ENCODE results near the gene AGBL1.

The AGBL1 gene

GRCh38 chr15:86165265-86166211 is 85.9 kb downstream of the AGBL1 start:
- DNase-seq = no peak

- DNase-seq = no peak
These were observed 88.2 kb downstream of the AGBL1 start for GRCh38 chr15:86167841-86168240.

GRCh38 chr15:86178845-86179244 is 99.2 kb downstream of the AGBL1 start:
- no peak for DNase-seq

- DNase-seq = no peak
These were observed 104.2 kb downstream of the AGBL1 start for GRCh38 chr15:86183596-86184491.

DNA sequence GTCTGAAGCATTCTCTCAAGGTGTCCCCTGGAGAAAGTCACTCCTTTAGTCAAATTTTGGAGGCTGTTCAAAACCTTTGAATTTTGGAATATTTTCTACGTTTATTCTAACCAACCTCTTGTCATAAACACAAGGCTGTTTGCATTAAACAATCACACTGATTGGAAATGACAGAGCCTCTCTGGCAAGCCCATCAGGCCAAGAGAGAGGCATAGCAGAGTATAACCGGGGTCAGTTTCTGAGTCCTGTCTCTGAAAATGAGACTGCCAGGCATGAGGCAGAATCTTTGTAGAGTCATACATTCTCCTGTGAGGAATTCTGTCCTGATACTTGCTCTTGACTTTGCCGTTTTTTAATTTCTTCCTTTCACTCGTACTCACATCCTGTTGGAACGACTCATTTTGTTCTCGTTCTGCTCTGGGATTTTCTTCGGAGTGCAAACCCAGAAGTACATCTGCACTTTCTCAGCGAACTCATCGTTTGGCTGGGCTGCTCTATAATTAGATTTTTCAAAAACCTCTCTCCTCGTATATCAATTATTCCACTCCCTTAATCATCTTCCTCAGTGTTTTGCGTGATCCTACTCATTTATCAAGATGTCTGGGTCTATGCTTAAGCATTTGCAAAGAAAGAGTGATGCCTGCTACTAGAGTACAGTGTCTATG is 114.2 kb downstream of the AGBL1 start:
- no peak for DNase-seq

DNA sequence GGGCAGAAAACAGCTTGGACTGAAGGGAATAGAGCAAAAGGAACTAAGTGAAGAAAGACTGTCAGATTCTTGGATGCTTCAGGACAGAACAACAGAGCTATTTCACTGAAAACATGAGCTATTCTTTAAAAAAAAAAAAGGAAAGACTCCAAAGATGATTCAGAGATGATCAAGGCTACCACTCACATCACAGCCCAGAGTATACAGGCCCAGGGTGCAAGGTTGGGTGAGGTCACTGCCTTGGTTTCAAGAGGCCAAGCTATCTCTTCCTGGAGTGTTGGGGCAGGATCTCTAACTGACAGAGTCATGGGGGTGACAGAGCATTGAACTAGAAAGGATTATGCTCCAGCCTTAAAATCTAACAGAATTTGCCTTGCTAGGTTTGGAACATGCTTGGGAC is 118.1 kb downstream of the AGBL1 start:
- no peak for DNase-seq

- DNase-seq = no peak
These were observed 119.9 kb downstream of the AGBL1 start for GRCh38 chr15:86199467-86200145.

GRCh38 chr15:86201313-86202008 is 121.8 kb downstream of the AGBL1 start:
- DNase-seq = no peak

DNA sequence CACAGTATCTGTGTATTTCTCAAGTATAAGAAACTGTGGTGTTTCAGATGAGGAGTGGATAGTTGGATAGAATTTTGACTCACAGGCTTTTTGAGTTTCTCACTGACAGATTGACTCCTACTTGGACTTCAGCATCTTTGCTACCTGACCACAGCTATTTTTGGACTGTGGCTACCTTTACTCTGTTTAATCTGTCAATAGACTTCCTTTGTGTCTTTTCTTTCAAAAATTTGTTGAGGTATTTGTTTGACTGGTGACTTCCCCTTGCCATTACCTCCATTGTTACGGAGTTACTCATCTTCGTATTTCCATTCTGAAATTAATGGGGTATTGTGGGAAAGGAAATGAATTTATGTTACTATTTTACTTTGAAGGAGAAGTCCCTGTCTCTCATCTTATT is 123.8 kb downstream of the AGBL1 start:
- no peak for DNase-seq

DNA sequence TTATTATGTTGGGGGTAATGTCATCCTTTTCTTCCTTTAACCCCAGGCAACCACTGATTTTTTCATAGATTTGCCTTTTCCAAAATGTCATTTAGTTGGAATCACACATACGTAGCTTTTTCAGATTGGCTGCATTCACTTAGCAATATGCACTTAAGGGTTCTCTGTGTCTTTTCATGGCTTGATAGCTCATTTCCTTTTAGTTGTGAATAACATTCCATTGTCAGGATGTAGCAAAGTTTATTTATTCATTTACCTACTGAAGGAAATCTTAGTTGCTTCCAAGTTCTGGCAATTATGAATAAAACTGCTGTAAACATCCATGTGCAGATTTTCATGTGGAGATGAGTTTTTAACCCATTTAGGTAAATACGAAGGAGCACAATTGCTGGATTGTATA is 125.4 kb downstream of the AGBL1 start:
- DNase-seq = no peak

DNA sequence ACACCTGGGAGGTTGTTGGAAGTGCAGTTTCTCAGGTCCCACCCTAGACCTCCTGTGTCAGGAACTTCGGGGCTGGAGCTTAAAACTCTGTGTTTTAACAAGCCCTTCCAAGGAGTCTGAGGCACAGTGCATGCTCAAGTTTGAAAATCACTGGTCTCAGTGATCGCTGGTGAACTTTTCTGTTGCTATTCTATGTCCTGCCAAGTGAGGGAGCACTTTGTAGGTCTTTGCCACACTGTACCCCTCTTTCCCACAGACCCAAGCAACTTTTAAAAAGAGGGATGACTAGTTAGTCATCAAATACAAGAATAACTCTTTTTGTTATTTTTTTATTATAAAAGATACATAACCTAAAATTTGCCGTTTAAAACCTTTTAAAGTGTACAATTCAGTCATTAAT is 133.7 kb downstream of the AGBL1 start:
- no peak for DNase-seq

GRCh38 chr15:86213888-86214287 is 134.2 kb downstream of the AGBL1 start:
- DNase-seq = no peak

- no peak for DNase-seq
These were observed 141.4 kb downstream of the AGBL1 start for GRCh38 chr15:86221119-86221518.

- no peak for DNase-seq
These were observed 149.6 kb downstream of the AGBL1 start for GRCh38 chr15:86229306-86229705.

DNA sequence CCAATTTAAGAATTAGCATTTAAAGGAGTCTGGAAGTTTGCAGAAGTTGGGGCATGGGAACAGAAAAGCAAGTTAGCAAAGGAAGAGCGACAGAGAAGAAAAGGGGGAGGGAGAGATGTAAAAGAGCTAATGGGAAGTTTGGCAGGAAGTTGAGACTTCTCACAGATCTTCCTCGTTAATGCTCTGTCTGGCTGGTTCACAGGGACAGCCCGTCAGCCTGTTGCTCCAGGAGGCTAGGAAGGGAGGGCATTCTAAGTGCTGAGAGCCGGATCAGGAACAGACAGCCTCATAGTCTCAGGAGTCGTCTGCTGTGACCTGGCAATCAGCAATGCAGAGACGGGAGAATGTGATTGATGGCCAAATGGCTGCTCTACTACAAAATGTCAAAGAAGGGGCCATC is 150.3 kb downstream of the AGBL1 start:
- DNase-seq = no peak

GRCh38 chr15:86231864-86232721 is 152.4 kb downstream of the AGBL1 start:
- DNase-seq = no peak

- no peak for DNase-seq
These were observed 156.0 kb downstream of the AGBL1 start for GRCh38 chr15:86235667-86236066.

DNA sequence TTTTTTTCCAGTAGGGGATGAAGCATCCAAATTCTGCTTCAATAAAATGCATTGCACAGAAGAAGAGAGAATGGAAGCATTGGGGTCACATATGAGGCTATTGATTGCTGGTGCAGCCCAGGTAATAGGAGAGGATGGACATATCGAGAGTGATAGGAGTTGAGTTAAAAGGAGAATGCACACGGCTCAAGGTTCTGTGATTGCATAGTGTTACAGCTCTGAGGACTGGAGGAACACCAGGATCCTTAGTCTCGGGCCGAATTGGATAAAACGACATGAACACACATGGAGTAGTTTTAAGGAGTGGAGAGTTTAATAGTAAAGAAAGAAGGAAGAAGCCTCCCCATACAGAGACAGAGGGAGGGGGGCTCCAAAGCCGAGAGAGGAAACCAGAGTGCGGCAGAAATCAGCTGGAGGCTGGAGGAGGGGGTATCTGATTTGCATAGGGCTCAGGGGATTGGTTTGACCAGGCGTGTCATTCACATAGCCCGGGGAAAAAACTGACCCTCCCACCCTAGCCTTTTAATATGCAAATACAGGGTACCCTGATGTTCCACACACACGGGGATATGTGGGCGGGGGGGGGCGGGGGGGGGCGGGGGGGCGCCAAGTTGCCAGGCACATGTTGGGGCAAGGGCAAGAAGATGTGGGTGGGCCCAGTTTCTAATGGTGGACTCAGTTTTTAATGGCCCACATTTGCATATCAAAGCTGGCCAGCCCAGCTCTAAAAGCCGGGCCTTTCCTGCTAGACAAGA is 156.9 kb downstream of the AGBL1 start:
- no peak for DNase-seq

GRCh38 chr15:86237111-86237500 is 157.4 kb downstream of the AGBL1 start:
- no peak for DNase-seq

GRCh38 chr15:86247249-86247955 is 167.7 kb downstream of the AGBL1 start:
- no peak for DNase-seq
